ENCODE data around the gene CAPN9. TPM values are rescaled to one million over a fixed set of nuclear protein-coding genes. Genes with fewer than 3 reads are reported as not detected.

The CAPN9 gene
- total RNA-seq, 1 experiment from 2014 or later, result 0.39 TPM

GRCh38 chr1:230806552-230806951 lies 59.4 kb downstream of the CAPN9 start:
- CTCF ChIA-PET, result interaction anchor here (1.0 kb wide), 1 partner anchor 172 kb away, joined by 3 read pairs; the partner anchor contains the start of genes ARV1 and TTC13
- no TSS peak for BruUV-seq (replicated peaks)

GRCh38 chr1:230807029-230807428 lies 59.8 kb downstream of the CAPN9 start:
- DNase-seq, result no peak
- H3K4me3 ChIP-seq (ENCODE audit: low read depth, low read length), result no peak overlapping the region
- intact Hi-C loops (cut with micrococcal nuclease; ENCODE audit: unreplicated experiment), result no loop called here
- no peaks in the 10 kb centered on the region for H3K27me3 ChIP-seq (replicated peaks; ENCODE audit: control insufficient read depth, insufficient read depth, low read length)
- no peak overlapping the region for H3K4me3 Mint-ChIP-seq (ENCODE audit: unreplicated experiment)
- H3K27ac Mint-ChIP-seq (ENCODE audit: unreplicated experiment), result no peak overlapping the region
- POLR2A ChIA-PET, result no interaction called here
- CTCF ChIA-PET, result interaction anchor here (1.0 kb wide), 1 partner anchor 172 kb away, joined by 3 read pairs; the partner anchor contains the start of genes ARV1 and TTC13
- peaks cover 10% of the 10 kb centered on the region for H3K9me3 ChIP-seq
- no peaks in the 10 kb centered on the region for H3K4me1 ChIP-seq
- no TSS peak for BruUV-seq (replicated peaks)
- TF ChIP-seq CTCF (IDR thresholded peaks at IDR 0.05; ENCODE audit: insufficient read depth in 1 of 2, low read depth in 1 of 2, low read length in 1 of 2, severe bottlenecking in 1 of 2, unreplicated experiment in 1 of 2), result no peak
- H3K27me3 Mint-ChIP-seq (ENCODE audit: insufficient read depth, unreplicated experiment), result no peaks in the 10 kb centered on the region
- no peaks in the 10 kb centered on the region for H3K36me3 Mint-ChIP-seq (ENCODE audit: insufficient read depth, unreplicated experiment)
- peaks cover 9% of the 10 kb centered on the region for H3K9me3 Mint-ChIP-seq (ENCODE audit: unreplicated experiment)
- no peaks in the 10 kb centered on the region for H3K36me3 ChIP-seq (ENCODE audit: control insufficient read depth, insufficient read depth, low read length)
- H3K4me1 Mint-ChIP-seq (ENCODE audit: low read depth, unreplicated experiment), result no peaks in the 10 kb centered on the region

More at GRCh38 chr1:230806552-230806951, 59.4 kb downstream of the CAPN9 start:
- TF ChIP-seq CTCF (IDR thresholded peaks at IDR 0.05; ENCODE audit: insufficient read depth in 1 of 2, low read depth in 1 of 2, low read length in 1 of 2, severe bottlenecking in 1 of 2, unreplicated experiment in 1 of 2), result no peak
- Mint-ChIP-seq H3K36me3 (ENCODE audit: insufficient read depth, unreplicated experiment) (no peaks in the 10 kb centered on the region), H3K27me3 (ENCODE audit: insufficient read depth, unreplicated experiment) (no peaks in the 10 kb centered on the region), H3K27ac (ENCODE audit: unreplicated experiment) (no peak overlapping the region), H3K4me3 (ENCODE audit: unreplicated experiment) (no peak overlapping the region), H3K9me3 (ENCODE audit: unreplicated experiment) (peaks cover 9% of the 10 kb centered on the region), H3K4me1 (ENCODE audit: low read depth, unreplicated experiment) (no peaks in the 10 kb centered on the region)
- H3K27me3 ChIP-seq (replicated peaks; ENCODE audit: control insufficient read depth, insufficient read depth, low read length), result no peaks in the 10 kb centered on the region
- H3K4me1 ChIP-seq, result no peaks in the 10 kb centered on the region
- H3K4me3 ChIP-seq (ENCODE audit: low read depth, low read length), result no peak overlapping the region
- POLR2A ChIA-PET, result no interaction called here
- peaks cover 5% of the 10 kb centered on the region for H3K9me3 ChIP-seq
- H3K36me3 ChIP-seq (ENCODE audit: control insufficient read depth, insufficient read depth, low read length), result no peaks in the 10 kb centered on the region
- intact Hi-C loops (cut with micrococcal nuclease; ENCODE audit: unreplicated experiment), result no loop called here
- no peak for DNase-seq

GRCh38 chr1:230807561-230808280 lies 60.5 kb downstream of the CAPN9 start:
- CTCF ChIA-PET, result interaction anchor here (1.0 to 1.1 kb wide), 2 partner anchors 110 to 171 kb away, joined by 3 to 4 read pairs; partner anchors contain the start of genes ARV1 and TTC13
- no TSS peak for BruUV-seq (replicated peaks)
- H3K27ac Mint-ChIP-seq (ENCODE audit: unreplicated experiment), result no peak overlapping the region
- no peak for DNase-seq
- Histone ChIP-seq H3K4me3 (ENCODE audit: low read depth, low read length) (no peak overlapping the region), H3K36me3 (ENCODE audit: control insufficient read depth, insufficient read depth, low read length) (no peaks in the 10 kb centered on the region), H3K27me3 (replicated peaks; ENCODE audit: control insufficient read depth, insufficient read depth, low read length) (no peaks in the 10 kb centered on the region), H3K9me3 (peaks cover 17% of the 10 kb centered on the region), H3K4me1 (0 out of 2 replicates have a peak, but pooled peaks cover 3% of the 10 kb centered on the region)
- intact Hi-C loops (cut with micrococcal nuclease; ENCODE audit: unreplicated experiment), result no loop called here
- H3K4me3 Mint-ChIP-seq (ENCODE audit: unreplicated experiment), result no peak overlapping the region
- no peaks in the 10 kb centered on the region for H3K27me3 Mint-ChIP-seq (ENCODE audit: insufficient read depth, unreplicated experiment)
- no peaks in the 10 kb centered on the region for H3K4me1 Mint-ChIP-seq (ENCODE audit: low read depth, unreplicated experiment)
- no peaks in the 10 kb centered on the region for H3K36me3 Mint-ChIP-seq (ENCODE audit: insufficient read depth, unreplicated experiment)
- peaks cover 14% of the 10 kb centered on the region for H3K9me3 Mint-ChIP-seq (ENCODE audit: unreplicated experiment)
- no peak for TF ChIP-seq CTCF (IDR thresholded peaks at IDR 0.05; ENCODE audit: insufficient read depth in 1 of 2, low read depth in 1 of 2, low read length in 1 of 2, severe bottlenecking in 1 of 2, unreplicated experiment in 1 of 2)
- POLR2A ChIA-PET, result no interaction called here
